ENCODE data around the gene TUBD1.
"Not testable (repeated sequence)": the region's sequence is repeated elsewhere in the genome, so short reads cannot be mapped to it uniquely, and the experiment has no call there.

Gene TUBD1

DNA sequence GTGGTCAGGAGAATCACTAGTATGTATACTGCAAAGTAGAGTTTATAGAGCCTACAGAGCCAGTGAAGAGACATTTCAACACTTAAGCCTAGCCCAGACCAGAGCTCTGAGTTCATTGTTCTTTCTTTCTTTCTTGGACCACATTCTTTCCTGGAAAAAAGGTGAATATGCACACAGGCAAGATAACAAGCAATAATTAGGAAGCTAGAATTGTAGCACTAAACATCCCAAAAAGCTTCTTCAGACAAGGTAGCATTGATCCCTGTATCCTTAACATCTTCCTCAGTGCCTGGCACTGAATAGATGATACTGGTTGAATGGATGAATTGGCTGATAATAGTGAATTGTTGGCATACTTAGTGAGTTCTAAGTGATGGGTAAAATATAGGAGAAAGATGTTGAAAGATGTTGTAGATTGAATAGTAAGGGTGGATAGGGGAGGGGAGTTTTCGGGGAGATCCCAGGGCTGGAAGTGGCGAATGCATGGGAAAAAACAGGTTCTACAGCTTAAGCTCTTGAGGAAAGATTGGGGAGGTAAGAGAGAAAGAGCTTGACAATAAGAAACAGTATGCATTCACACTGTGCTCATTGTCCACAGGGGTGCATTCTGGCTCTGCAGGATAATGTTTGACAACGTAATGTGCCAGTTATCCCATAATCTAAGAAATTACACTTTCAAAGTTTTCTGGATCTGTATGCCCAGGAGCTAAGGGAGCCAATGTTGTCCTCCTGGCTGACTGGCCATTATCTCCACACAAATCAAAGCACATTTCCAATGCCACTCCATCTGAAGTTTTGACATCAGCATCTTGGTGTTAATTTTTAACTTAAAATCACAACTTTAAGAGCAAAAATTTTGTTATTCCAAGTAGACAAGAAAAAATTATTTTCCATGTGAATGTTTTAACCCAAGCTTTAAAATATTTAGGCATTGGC is 35.6 kb downstream of the TUBD1 start:
- TF ChIP-seq, protein P1, sequence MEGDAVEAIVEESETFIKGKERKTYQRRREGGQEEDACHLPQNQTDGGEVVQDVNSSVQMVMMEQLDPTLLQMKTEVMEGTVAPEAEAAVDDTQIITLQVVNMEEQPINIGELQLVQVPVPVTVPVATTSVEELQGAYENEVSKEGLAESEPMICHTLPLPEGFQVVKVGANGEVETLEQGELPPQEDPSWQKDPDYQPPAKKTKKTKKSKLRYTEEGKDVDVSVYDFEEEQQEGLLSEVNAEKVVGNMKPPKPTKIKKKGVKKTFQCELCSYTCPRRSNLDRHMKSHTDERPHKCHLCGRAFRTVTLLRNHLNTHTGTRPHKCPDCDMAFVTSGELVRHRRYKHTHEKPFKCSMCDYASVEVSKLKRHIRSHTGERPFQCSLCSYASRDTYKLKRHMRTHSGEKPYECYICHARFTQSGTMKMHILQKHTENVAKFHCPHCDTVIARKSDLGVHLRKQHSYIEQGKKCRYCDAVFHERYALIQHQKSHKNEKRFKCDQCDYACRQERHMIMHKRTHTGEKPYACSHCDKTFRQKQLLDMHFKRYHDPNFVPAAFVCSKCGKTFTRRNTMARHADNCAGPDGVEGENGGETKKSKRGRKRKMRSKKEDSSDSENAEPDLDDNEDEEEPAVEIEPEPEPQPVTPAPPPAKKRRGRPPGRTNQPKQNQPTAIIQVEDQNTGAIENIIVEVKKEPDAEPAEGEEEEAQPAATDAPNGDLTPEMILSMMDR (IDR thresholded peaks at IDR 0.05; ENCODE audit: insufficient read depth, missing control alignments), result no peak
- DNase-seq (ENCODE audit: insufficient read length, low spot score), result no peak
- no peak for FAIRE-seq

DNA sequence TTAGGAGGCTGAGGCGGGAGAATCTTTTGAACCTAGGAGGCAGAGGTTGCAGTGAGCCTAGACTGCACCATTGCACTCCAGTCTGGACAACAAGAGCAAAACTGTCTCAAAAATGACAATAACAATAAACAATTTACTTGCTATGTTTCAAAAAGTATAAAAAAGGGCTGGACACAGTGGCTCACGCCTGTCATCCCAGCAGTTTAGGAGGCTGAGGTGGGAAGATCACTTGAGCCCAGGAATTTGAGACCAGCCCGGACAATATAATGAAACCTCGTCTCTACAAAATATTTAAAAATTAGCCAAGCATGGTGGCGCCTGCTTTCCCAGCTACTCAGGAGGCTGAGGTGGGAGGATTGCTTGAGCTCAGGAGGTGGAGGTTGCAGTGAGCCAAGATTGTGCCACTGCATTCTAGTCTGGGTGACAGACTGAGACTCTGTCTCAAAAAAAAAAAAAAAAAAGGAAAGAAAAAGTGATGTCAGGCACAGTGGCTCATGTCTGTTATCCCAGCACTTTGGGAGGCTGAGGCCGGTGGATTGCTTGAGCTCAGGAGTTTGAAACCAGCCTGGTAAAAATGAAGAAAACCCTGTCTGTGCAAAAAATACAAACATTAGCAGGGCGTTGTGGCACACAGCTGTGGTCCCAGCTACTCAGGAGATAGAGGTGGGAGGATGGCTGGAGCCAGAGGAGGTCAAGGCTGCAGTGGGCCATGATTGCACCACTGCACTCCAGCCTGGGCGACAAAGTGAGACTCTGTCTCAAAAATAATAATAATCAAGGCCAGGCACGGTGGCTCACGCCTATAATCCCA is 38.6 kb downstream of the TUBD1 start:
- FAIRE-seq; DNase-seq (ENCODE audit: insufficient read length, low spot score): not testable (repeated sequence)

DNA sequence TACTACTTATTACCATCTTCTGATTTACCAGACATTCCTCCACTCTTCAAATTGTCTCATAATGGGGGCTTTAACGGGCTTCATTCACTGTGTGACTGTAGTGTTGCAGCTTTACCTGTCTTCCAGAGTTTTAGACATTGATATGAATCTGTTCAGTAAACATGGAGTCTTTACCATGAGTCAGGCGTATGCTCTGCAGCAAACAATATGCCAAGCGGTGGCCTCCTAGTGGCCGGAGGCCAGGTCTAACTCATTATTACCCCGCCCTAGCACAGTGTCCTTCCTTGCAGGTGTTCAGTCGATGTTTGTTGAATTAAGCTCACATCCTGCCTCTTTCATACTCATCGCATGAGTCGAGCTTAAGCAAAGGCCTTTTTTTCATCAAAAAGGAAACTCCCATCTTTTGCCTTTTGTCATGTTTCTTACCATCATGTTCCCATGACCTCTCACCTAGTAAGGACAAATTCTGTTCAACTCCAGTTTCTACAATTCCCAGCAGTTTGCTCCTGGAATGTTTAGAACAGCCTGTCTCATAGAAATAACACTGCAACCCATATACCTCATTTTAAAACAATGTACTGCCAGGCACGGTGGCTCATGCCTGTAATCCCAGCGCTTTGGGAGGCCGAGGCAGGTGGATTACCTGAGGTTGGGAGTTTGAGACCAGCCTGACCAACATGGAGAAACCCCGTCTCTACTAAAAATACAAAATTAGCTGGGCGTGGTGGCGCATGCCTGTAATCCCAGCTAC is 39.4 kb downstream of the TUBD1 start:
- TF ChIP-seq, protein P1 (IDR thresholded peaks at IDR 0.05; ENCODE audit: insufficient read depth, missing control alignments), result no peak
- no peak for FAIRE-seq
- DNase-seq (ENCODE audit: insufficient read length, low spot score), result no peak

DNA sequence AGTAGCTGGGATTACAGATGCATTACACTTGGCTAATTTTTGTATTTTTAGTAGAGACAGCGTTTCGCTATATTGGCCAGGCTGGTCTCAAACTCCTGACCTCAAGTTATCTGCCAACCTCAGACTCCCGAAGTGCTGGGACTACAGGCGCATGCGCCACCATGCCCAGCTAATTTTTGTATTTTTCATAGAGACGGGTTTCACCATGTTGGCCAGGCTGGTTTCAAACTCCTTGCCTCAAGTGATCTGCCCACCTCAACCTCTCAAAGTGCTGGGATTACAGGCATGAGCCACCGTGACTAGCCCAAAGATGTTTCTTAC is 39.9 kb downstream of the TUBD1 start:
- not testable (repeated sequence) for FAIRE-seq

DNA sequence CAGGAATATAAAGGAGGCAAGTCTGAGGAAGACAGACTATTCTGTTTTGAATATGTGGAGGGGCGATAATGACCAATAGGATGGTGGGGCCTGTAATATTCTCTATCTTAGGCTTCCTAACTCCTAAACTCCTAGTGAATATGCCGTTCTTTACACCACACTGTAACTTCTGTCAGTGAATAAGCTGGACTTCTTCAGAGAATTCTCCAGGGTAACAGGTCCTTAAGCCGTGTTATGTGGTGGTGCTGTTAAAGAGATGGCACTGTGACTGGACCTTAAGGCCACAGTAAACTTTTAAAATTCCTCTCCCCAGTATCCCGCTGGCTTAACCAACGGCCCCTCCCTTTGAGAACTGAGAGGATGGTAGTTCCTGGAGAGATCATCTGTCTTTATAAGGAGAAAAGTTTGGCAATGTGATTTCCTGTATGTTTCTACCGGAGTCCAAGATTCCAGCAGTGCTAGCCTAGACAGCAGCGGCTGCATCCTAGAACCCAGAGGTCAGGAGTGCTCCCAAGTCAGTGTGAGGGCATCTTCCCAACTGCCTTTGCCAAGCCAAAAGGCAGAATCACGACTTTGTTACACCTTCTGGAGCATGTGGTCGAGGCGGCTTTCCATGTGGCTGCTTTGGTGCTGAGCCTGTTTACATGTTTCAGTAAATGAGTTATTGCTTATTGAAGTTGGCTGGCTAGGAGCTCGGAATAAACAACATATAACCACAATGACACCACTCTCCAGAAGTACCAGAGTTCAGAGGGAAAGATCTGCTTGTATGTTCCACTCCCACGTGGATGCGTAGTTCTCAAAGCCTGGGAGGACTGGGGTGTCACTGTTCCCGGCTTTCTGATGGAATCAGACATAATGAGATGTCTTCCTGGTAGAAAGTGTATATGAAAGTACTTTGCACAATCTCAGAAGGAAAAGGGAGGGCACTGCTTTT is 41.0 kb downstream of the TUBD1 start:
- no peak for DNase-seq (ENCODE audit: insufficient read length, low spot score)
- no peak for FAIRE-seq
- TF ChIP-seq, protein P1 (IDR thresholded peaks at IDR 0.05; ENCODE audit: insufficient read depth, missing control alignments), result no peak

More for the DNA sequence above, 39.9 kb downstream of the TUBD1 start:
- DNase-seq (ENCODE audit: insufficient read length, low spot score), result not testable (repeated sequence)

DNA sequence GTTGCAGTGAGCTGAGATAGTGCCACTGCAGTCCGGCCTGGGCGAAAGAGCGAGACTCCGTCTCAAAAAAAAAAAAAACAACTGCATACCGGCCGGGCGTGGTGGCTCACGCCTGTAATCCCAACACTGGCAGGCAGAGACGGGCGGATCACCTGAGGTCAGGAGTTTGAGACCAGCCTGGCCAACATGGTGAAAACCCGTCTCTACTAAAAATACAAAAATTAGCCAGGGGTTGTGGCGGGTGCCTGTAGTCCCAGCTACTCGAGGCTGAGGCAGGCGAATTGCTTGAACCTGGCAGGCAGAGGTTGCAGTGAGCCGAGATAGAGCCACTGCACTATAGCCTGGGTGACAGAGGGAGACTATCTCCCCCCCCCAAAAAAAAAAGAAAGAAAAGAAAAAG is 42.4 kb downstream of the TUBD1 start:
- FAIRE-seq; DNase-seq (ENCODE audit: insufficient read length, low spot score): not testable (repeated sequence)

DNA sequence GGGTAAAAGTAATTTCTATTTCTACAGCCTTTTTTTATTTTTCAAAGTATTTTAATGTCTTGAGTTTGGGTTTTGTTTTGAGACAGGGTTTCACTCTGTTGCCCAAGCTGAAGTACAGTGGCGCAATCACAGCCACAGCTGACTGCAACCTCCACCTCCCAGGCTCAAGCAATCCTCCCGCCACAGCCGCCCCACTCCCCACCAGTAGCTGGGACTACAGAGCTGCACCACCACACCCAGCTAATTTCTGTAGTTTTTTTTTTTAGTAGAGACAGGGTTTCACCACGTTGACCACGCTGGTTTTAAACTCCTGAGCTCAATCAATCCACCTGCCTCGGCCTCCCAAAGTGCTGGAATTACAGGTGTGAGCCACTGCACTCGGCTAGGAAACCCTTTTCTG is 44.0 kb downstream of the TUBD1 start:
- TF ChIP-seq, protein P1 (IDR thresholded peaks at IDR 0.05; ENCODE audit: insufficient read depth, missing control alignments), result no peak
- FAIRE-seq (no peak), DNase-seq (ENCODE audit: insufficient read length, low spot score) (no peak)

DNA sequence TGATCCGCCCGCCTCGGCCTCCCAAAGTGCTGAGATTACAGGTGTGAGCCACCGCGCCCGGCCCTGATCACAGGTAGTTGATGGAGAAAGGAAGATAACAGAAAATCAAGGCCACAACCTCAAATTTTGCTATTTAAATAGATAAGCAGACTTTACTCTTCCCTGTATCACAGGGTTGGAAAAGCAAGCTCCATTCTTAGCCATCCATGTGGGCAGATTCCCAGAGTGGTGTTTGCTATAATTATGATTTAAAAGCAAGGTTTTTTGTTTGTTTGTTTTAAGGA is 44.4 kb downstream of the TUBD1 start:
- TF ChIP-seq, protein P1 (IDR thresholded peaks at IDR 0.05; ENCODE audit: insufficient read depth, missing control alignments), result no peak
- no peak for FAIRE-seq
- no peak for DNase-seq (ENCODE audit: insufficient read length, low spot score)

All from D721Med (cell line).